Measurements from ENCODE around the gene HILPDA.
"Not testable (repeated sequence)": the region's sequence is repeated elsewhere in the genome, so short reads cannot be mapped to it uniquely, and the experiment has no call there.

HILPDA gene

DNA sequence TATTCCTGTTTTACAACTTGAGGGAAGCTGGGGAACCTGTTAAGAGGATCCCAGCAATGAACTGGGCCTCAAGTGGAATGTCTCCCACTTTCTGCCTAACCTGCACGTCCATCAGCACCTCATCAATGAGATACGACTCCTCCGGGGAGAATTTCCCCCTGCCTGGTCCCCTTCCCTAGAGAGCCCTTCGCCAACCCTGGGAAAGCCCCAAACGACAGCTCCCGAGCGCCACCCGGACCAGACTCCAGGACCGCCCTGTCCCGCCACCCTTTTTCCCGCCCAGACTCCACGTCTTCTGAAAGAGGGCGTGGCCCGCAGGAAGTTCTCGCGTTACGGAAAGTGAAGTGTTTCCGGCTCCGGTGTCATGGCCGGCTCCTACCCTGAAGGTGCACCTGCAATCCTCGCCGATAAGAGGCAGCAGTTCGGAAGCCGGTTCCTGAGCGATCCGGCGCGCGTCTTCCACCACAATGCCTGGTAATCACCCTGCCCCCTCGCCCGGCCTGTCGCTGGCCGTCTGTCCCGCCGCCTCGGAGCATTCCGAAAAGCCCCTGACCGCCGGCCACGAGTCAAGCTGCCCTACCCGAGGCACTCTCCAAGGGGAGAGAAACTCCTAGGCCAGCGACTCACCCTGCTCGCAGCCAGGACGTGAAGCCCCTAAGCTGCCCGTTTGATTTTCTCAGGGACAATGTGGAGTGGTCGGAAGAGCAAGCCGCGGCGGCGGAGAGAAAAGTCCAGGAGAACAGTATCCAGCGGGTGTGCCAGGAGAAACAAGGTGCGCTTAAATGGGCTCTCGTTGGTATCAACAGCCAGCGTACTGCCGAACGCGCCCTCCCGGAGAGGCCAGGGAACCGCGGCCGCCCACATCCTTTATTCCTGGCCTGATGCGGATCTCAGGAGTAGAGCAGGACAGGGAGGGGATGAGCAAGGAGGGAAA lies 21.0 kb downstream of the HILPDA start, which contains the start of gene METTL2B:
TSS of gene METTL2B (plus strand) at position 347 of the 934 bp plus-strand sequence. CDS start at position 365, 18 bp downstream.
- peak; percentile 1 for TF ChIP-seq CTCF (IDR thresholded peaks at IDR 0.05; ENCODE audit: extremely low read depth, missing control alignments)
- peak; percentile 80 for DNase-seq (ENCODE audit: low spot score)

- not testable (repeated sequence) for DNase-seq (ENCODE audit: low spot score)
Measured at GRCh38 chr7:128477336-128477690, 21.6 kb downstream of the HILPDA start.

- DNase-seq (ENCODE audit: low spot score) = not testable (repeated sequence)
Measured at GRCh38 chr7:128479082-128479481, 23.4 kb downstream of the HILPDA start.

- DNase-seq (ENCODE audit: low spot score) = not testable (repeated sequence)
Measured at GRCh38 chr7:128488134-128488533, 32.5 kb downstream of the HILPDA start.

GRCh38 chr7:128497405-128497804 lies 41.7 kb downstream of the HILPDA start:
- DNase-seq (ENCODE audit: low spot score) = no peak
- TF ChIP-seq CTCF (IDR thresholded peaks at IDR 0.05; ENCODE audit: extremely low read depth, missing control alignments) = no peak

- DNase-seq (ENCODE audit: low spot score) = not testable (repeated sequence)
Measured at GRCh38 chr7:128505416-128505815, 49.7 kb downstream of the HILPDA start.

DNA sequence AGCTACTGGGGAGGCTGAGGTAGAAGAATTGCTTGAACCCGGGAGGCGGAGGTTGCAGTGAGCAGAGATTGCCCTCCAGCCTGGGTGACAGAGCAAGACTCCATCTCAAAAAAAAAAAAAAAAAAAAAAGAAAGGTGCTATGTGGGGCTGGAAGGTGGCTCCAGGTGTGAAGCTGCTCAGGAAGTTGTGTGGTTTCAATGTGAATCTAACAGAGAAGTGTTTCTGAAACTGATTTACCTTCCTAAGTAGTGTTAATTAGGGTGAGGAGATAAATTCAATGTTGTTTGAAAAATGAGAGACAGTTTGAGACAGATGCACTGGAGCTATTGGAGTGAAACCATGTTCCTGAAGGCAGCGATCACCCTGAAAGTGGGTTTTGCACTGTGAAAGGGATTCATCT lies 51.1 kb downstream of the HILPDA start:
- DNase-seq (ENCODE audit: low spot score) = not testable (repeated sequence)

- not testable (repeated sequence) for DNase-seq (ENCODE audit: low spot score)
Measured at GRCh38 chr7:128507321-128507993, 51.8 kb downstream of the HILPDA start.

Measured in GM20000 (cell line).